Skeletal muscle tissue (tissue), 4 donors: ENCODE measurements around the gene SAP30L. TPM values are rescaled to one million over a fixed set of nuclear protein-coding genes. Genes with fewer than 3 reads are reported as not detected.

Source experiments
- H3K27ac ChIP-seq: one replicate; pipeline ENCODE4 v1.7.0; 2013; ENCODE audit warnings: mild to moderate bottlenecking, low read depth, low read length, inconsistent platforms
- H3K27me3 ChIP-seq, 3 donors: one replicate each; pipeline ENCODE4 v1.7.0; 2013; ENCODE audit warnings: low read length in 3 of 3; ENCODE audit not compliant: control insufficient read depth in 3 of 3, insufficient read depth in 3 of 3
- H3K36me3 ChIP-seq, 3 donors: one replicate each; pipeline ENCODE4 v1.7.0; 2013; ENCODE audit warnings: low read length in 3 of 3; ENCODE audit not compliant: control insufficient read depth in 3 of 3, insufficient read depth in 3 of 3
- H3K4me1 ChIP-seq, 3 donors: one replicate each; pipeline ENCODE4 v1.7.0; 2013; ENCODE audit warnings: low read length in 3 of 3, mild to moderate bottlenecking in 3 of 3; ENCODE audit not compliant: control insufficient read depth in 3 of 3, insufficient read depth in 3 of 3
- H3K4me3 ChIP-seq, 3 donors: one replicate each; pipeline ENCODE4 v1.7.0; 2013; ENCODE audit warnings: low read length in 3 of 3
- H3K9ac ChIP-seq, 3 donors: one replicate each; pipeline ENCODE4 v1.7.0; 2013; ENCODE audit warnings: low read length in 3 of 3, mild to moderate bottlenecking in 3 of 3, moderate library complexity in 2 of 3, low read depth in 1 of 3
- H3K9me3 ChIP-seq, 3 donors: one replicate each; pipeline ENCODE4 v1.7.0; 2013; ENCODE audit warnings: low read length in 3 of 3; ENCODE audit not compliant: control insufficient read depth in 3 of 3
- total RNA-seq: library from RNA; depleted of rRNA; stranded (reverse); fragments of >200 nt; gene quantifications from one replicate; pipeline ENCODE4 v1.2.3, GENCODE V29; 2014
- donor health status: Osteomylitis.

Gene SAP30L
- total RNA-seq, 1 donor from 2014 or later, result 13.0 TPM

- Histone ChIP-seq H3K4me3 (no peak overlapping the region), H3K27me3 (peaks cover 69 to 74% (median 73%) of the 10 kb centered on the region in 3 donors), H3K4me1 (peaks cover 18 to 31% (median 30%) of the 10 kb centered on the region in 3 donors), H3K9ac (no peak overlapping the region), H3K27ac (no peak overlapping the region), H3K9me3 (no peaks in the 10 kb centered on the region), H3K36me3 (no peaks in the 10 kb centered on the region)
Measured at GRCh38 chr5:154470947-154471870, 25.4 kb downstream of the SAP30L start.

- H3K36me3 ChIP-seq, result no peaks in the 10 kb centered on the region
- no peak overlapping the region for H3K9ac ChIP-seq
- peaks cover 29 to 49% (median 47%) of the 10 kb centered on the region in 3 donors for H3K4me1 ChIP-seq
- H3K4me3 ChIP-seq, result peak overlapping the region; percentile 14 to 35 (median 22)
- H3K27me3 ChIP-seq, result peaks cover 86 to 87% (median 87%) of the 10 kb centered on the region in 3 donors
- no peak overlapping the region for H3K27ac ChIP-seq
- no peaks in the 10 kb centered on the region for H3K9me3 ChIP-seq
Measured at GRCh38 chr5:154472871-154473580, 27.2 kb downstream of the SAP30L start.

GRCh38 chr5:154473581-154474283, 27.9 kb downstream of the SAP30L start:
- no peaks in the 10 kb centered on the region for H3K9me3 ChIP-seq
- H3K9ac ChIP-seq, result peak overlapping the region in 1 of 3 donors; percentile 33
- no peak overlapping the region for H3K27ac ChIP-seq
- peaks cover 89 to 93% (median 93%) of the 10 kb centered on the region in 3 donors for H3K27me3 ChIP-seq
- H3K4me3 ChIP-seq, result peak overlapping the region; percentile 14 to 35 (median 22)
- H3K36me3 ChIP-seq, result no peaks in the 10 kb centered on the region
- peaks cover 31 to 54% (median 49%) of the 10 kb centered on the region in 3 donors for H3K4me1 ChIP-seq

GRCh38 chr5:154474396-154475334, 28.9 kb downstream of the SAP30L start:
- H3K9me3 ChIP-seq, result no peaks in the 10 kb centered on the region
- H3K9ac ChIP-seq, result no peak overlapping the region
- H3K4me3 ChIP-seq, result no peak overlapping the region
- H3K27me3 ChIP-seq, result peaks cover 92 to 97% (median 97%) of the 10 kb centered on the region in 3 donors
- no peak overlapping the region for H3K27ac ChIP-seq
- H3K4me1 ChIP-seq, result peaks cover 36 to 63% (median 56%) of the 10 kb centered on the region in 3 donors
- no peaks in the 10 kb centered on the region for H3K36me3 ChIP-seq

- Histone ChIP-seq H3K27ac (no peak overlapping the region), H3K4me1 (peaks cover 36 to 64% (median 56%) of the 10 kb centered on the region in 3 donors), H3K4me3 (no peak overlapping the region), H3K9me3 (no peaks in the 10 kb centered on the region), H3K9ac (no peak overlapping the region), H3K36me3 (no peaks in the 10 kb centered on the region), H3K27me3 (peaks cover 95 to 99% (median 98%) of the 10 kb centered on the region in 3 donors)
Measured at GRCh38 chr5:154475591-154476353, 30.0 kb downstream of the SAP30L start.

- Histone ChIP-seq H3K9me3 (no peaks in the 10 kb centered on the region), H3K27me3 (peaks cover 97 to 99% (median 98%) of the 10 kb centered on the region in 3 donors), H3K4me1 (peaks cover 36 to 64% (median 56%) of the 10 kb centered on the region in 3 donors), H3K4me3 (no peak overlapping the region), H3K27ac (no peak overlapping the region), H3K9ac (no peak overlapping the region), H3K36me3 (no peaks in the 10 kb centered on the region)
Measured at GRCh38 chr5:154476354-154477205, 30.8 kb downstream of the SAP30L start.

GRCh38 chr5:154477382-154478223, 31.8 kb downstream of the SAP30L start:
- Histone ChIP-seq H3K9me3 (no peaks in the 10 kb centered on the region), H3K4me1 (peaks cover 36 to 63% (median 56%) of the 10 kb centered on the region in 3 donors), H3K36me3 (no peaks in the 10 kb centered on the region), H3K27ac (no peak overlapping the region), H3K27me3 (peaks cover 98 to 99% (median 98%) of the 10 kb centered on the region in 3 donors), H3K4me3 (peak overlapping the region; percentile 46 to 61 (median 60)), H3K9ac (peak overlapping the region in 1 of 3 donors; percentile 40)
